CD4-positive, alpha-beta memory T cell (primary cell): ENCODE data around the gene OPN3. TPM values are rescaled to one million over a fixed set of nuclear protein-coding genes. Genes with fewer than 3 reads are reported as not detected.

Experiments
- CTCF ChIA-PET: fragments of 350-600 bp; sonication (Branson Sonifier 250); formaldehyde crosslinking; loops from one replicate; lab custom pipeline; 2021; ENCODE audit warnings: inconsistent platforms; ENCODE audit not compliant: partially characterized antibody; lab: Charles Lee
- POLR2A ChIA-PET: fragments of 350-600 bp; sonication (Branson Sonifier 250); formaldehyde crosslinking; loops from one replicate; lab custom pipeline; 2021; ENCODE audit not compliant: partially characterized antibody; lab: Charles Lee
- DNase-seq, 5 donors: peaks; one replicate each; pipeline versions ENCODE4 v3.0.0 to v3.0.0-alpha.2; 2020 to 2022; ENCODE audit warnings: mixed read lengths in 1 of 5
- H3K27ac ChIP-seq: one replicate; pipeline ENCODE4 v1.7.0; 2013; ENCODE audit warnings: low read depth, low read length
- H3K27me3 ChIP-seq: 2 replicates; pipeline ENCODE4 v1.7.0; 2013; ENCODE audit warnings: mild to moderate bottlenecking, low read length, moderate library complexity; ENCODE audit not compliant: insufficient read depth
- H3K36me3 ChIP-seq: 2 replicates; pipeline ENCODE4 v1.7.0; 2013; ENCODE audit warnings: mild to moderate bottlenecking, low read length, moderate library complexity; ENCODE audit not compliant: insufficient read depth
- H3K4me1 ChIP-seq: 2 replicates; pipeline ENCODE4 v1.7.0; 2013; ENCODE audit warnings: mild to moderate bottlenecking, low read length, moderate library complexity; ENCODE audit not compliant: insufficient read depth
- H3K4me3 ChIP-seq, 2 donors: one replicate each; pipeline ENCODE4 v1.7.0; 2013; ENCODE audit warnings: low read length in 2 of 2, mild to moderate bottlenecking in 1 of 2
- H3K9me3 ChIP-seq, 2 donors: one replicate each; pipeline ENCODE4 v1.7.0; 2013; ENCODE audit warnings: low read length in 2 of 2, control low read depth in 1 of 2; ENCODE audit not compliant: control insufficient read depth in 1 of 2
- H3K27ac Mint-ChIP-seq, 7 donors: one replicate each; pipeline ENCODE4 v1.8.0; 2020 to 2021; ENCODE audit warnings: mixed read lengths in 7 of 7, mild to moderate bottlenecking in 6 of 7, inconsistent platforms in 3 of 7, moderate library complexity in 3 of 7
- H3K27me3 Mint-ChIP-seq, 2 donors: one replicate each; pipeline ENCODE4 v1.8.0; 2020 to 2021; ENCODE audit warnings: mixed read lengths in 2 of 2
- H3K36me3 Mint-ChIP-seq, 2 donors: one replicate each; pipeline ENCODE4 v1.8.0; 2020 to 2021; ENCODE audit warnings: mixed read lengths in 2 of 2, inconsistent platforms in 1 of 2, mild to moderate bottlenecking in 1 of 2
- H3K4me1 Mint-ChIP-seq, 4 donors: one replicate each; pipeline ENCODE4 v1.8.0; 2020 to 2021; ENCODE audit warnings: mixed read lengths in 4 of 4, mild to moderate bottlenecking in 1 of 4
- H3K4me3 Mint-ChIP-seq, 8 donors: one replicate each; pipeline ENCODE4 v1.8.0; 2020 to 2021; ENCODE audit warnings: mixed read lengths in 8 of 8, mild to moderate bottlenecking in 7 of 8, moderate library complexity in 6 of 8, inconsistent platforms in 3 of 8
- H3K9me3 Mint-ChIP-seq, 8 donors: one replicate each; pipeline ENCODE4 v1.8.0; 2020 to 2021; ENCODE audit warnings: mixed read lengths in 8 of 8, mild to moderate bottlenecking in 5 of 8, inconsistent platforms in 3 of 8, moderate library complexity in 1 of 8
- intact Hi-C: fragments of 100-400 bp; cut with micrococcal nuclease; formaldehyde crosslinking; loops from one replicate; pipeline ENCODE4 v1.15.1; 2023
- polyA plus RNA-seq, 2 donors: library from polyadenylated mRNA; unstranded; fragments of 300-500 nt; fragmentation: Illumina TruSeq; gene quantifications; one replicate each; pipeline ENCODE4 v1.2.3, GENCODE V29; 2021
- total RNA-seq, 2 experiments: library from RNA; stranded (reverse); gene quantifications; one replicate each; pipeline ENCODE4 v1.2.3, GENCODE V29; 2021

The OPN3 gene
- total and polyA plus RNA-seq, 4 experiments from 2014 or later, result 3.9 to 17.5 (median 8.9) TPM

- Mint-ChIP-seq H3K27me3 (peaks cover 5 to 18% of the 10 kb centered on the region in 2 donors), H3K36me3 (no peaks in the 10 kb centered on the region), H3K27ac (no peak overlapping the region), H3K4me1 (no peaks in the 10 kb centered on the region), H3K4me3 (no peak overlapping the region), H3K9me3 (peaks cover 0 to 16% (median 2%) of the 10 kb centered on the region in 8 donors)
- Histone ChIP-seq H3K4me1 (no peaks in the 10 kb centered on the region), H3K27ac (no peak overlapping the region), H3K36me3 (no peaks in the 10 kb centered on the region), H3K9me3 (no peaks in the 10 kb centered on the region), H3K4me3 (no peak overlapping the region), H3K27me3 (no peaks in the 10 kb centered on the region)
- ChIA-PET POLR2A (no interaction called here), CTCF (interaction anchor here (1.2 kb wide), 1 partner anchor 28 kb away, joined by 3 read pairs; no protein-coding TSS in a partner anchor)
- intact Hi-C loops, result no loop called here
- no peak for DNase-seq
These were observed 57.2 kb downstream of the OPN3 start for GRCh38 chr1:241582921-241583321.

- POLR2A ChIA-PET, result no interaction called here
- H3K36me3 ChIP-seq, result no peaks in the 10 kb centered on the region
- Mint-ChIP-seq H3K9me3 (peaks cover 0 to 37% (median 24%) of the 10 kb centered on the region in 8 donors), H3K4me1 (no peaks in the 10 kb centered on the region), H3K4me3 (no peak overlapping the region), H3K27ac (no peak overlapping the region), H3K27me3 (peaks cover 21 to 24% of the 10 kb centered on the region in 2 donors), H3K36me3 (peaks cover 0 to 3% of the 10 kb centered on the region in 2 donors)
- DNase-seq, result no peak
- H3K9me3 ChIP-seq, result no peaks in the 10 kb centered on the region
- no peaks in the 10 kb centered on the region for H3K27me3 ChIP-seq
- H3K4me3 ChIP-seq, result no peak overlapping the region
- intact Hi-C loops, result no loop called here
- CTCF ChIA-PET, result no interaction called here
- H3K4me1 ChIP-seq, result no peaks in the 10 kb centered on the region
- no peak overlapping the region for H3K27ac ChIP-seq
These were observed 60.7 kb downstream of the OPN3 start for GRCh38 chr1:241579434-241579833.

GRCh38 chr1:241574154-241574553 is 66.0 kb downstream of the OPN3 start:
- H3K9me3 ChIP-seq, result no peaks in the 10 kb centered on the region
- CTCF ChIA-PET, result no interaction called here
- no peak overlapping the region for H3K27ac ChIP-seq
- H3K27me3 Mint-ChIP-seq, result peaks cover 22 to 26% of the 10 kb centered on the region in 2 donors
- H3K4me3 ChIP-seq, result no peak overlapping the region
- no peaks in the 10 kb centered on the region for H3K4me1 ChIP-seq
- POLR2A ChIA-PET, result no interaction called here
- no peaks in the 10 kb centered on the region for H3K36me3 ChIP-seq
- intact Hi-C loops, result no loop called here
- H3K4me3 Mint-ChIP-seq, result no peak overlapping the region
- H3K36me3 Mint-ChIP-seq, result peaks cover 0 to 3% of the 10 kb centered on the region in 2 donors
- no peak for DNase-seq
- H3K27me3 ChIP-seq, result no peaks in the 10 kb centered on the region
- H3K27ac Mint-ChIP-seq, result no peak overlapping the region
- H3K4me1 Mint-ChIP-seq, result peaks cover 0 to 2% (median 0%) of the 10 kb centered on the region in 4 donors
- H3K9me3 Mint-ChIP-seq, result peaks cover 0 to 31% (median 22%) of the 10 kb centered on the region in 8 donors

- DNase-seq, result no peak
- no peak overlapping the region for H3K27ac ChIP-seq
- peaks cover 3% of the 10 kb centered on the region for H3K27me3 ChIP-seq
- H3K4me3 ChIP-seq, result no peak overlapping the region
- no peak overlapping the region for H3K27ac Mint-ChIP-seq
- intact Hi-C loops, result no loop called here
- H3K36me3 ChIP-seq, result no peaks in the 10 kb centered on the region
- peaks cover 9 to 11% of the 10 kb centered on the region in 2 donors for H3K27me3 Mint-ChIP-seq
- H3K4me1 ChIP-seq, result no peaks in the 10 kb centered on the region
- POLR2A ChIA-PET, result no interaction called here
- CTCF ChIA-PET, result interaction anchor here (1.1 kb wide), 1 partner anchor 41 kb away, joined by 3 read pairs; no protein-coding TSS in a partner anchor
- no peaks in the 10 kb centered on the region for H3K36me3 Mint-ChIP-seq
- H3K4me3 Mint-ChIP-seq, result no peak overlapping the region
- H3K9me3 ChIP-seq, result no peaks in the 10 kb centered on the region
- peaks cover 0 to 4% (median 2%) of the 10 kb centered on the region in 8 donors for H3K9me3 Mint-ChIP-seq
- peaks cover 0 to 2% (median 0%) of the 10 kb centered on the region in 4 donors for H3K4me1 Mint-ChIP-seq
These were observed 70.3 kb downstream of the OPN3 start for GRCh38 chr1:241569848-241570247.

GRCh38 chr1:241560849-241561187 is 79.4 kb downstream of the OPN3 start:
- ChIA-PET CTCF (no interaction called here), POLR2A (no interaction called here)
- intact Hi-C loops, result no loop called here
- Mint-ChIP-seq H3K4me1 (no peaks in the 10 kb centered on the region), H3K27ac (no peak overlapping the region), H3K4me3 (no peak overlapping the region), H3K27me3 (peaks cover 2 to 4% of the 10 kb centered on the region in 2 donors), H3K36me3 (no peaks in the 10 kb centered on the region), H3K9me3 (no peaks in the 10 kb centered on the region)
- no peak for DNase-seq
- H3K9me3 ChIP-seq, result no peaks in the 10 kb centered on the region
- H3K36me3 ChIP-seq, result no peaks in the 10 kb centered on the region
- no peak overlapping the region for H3K4me3 ChIP-seq
- H3K27me3 ChIP-seq, result no peaks in the 10 kb centered on the region
- H3K27ac ChIP-seq, result no peak overlapping the region
- H3K4me1 ChIP-seq, result no peaks in the 10 kb centered on the region

- Histone ChIP-seq H3K9me3 (no peaks in the 10 kb centered on the region), H3K4me1 (no peaks in the 10 kb centered on the region), H3K36me3 (no peaks in the 10 kb centered on the region), H3K27ac (no peak overlapping the region), H3K4me3 (no peak overlapping the region), H3K27me3 (no peaks in the 10 kb centered on the region)
- H3K27me3 Mint-ChIP-seq, result peaks cover 4 to 5% of the 10 kb centered on the region in 2 donors
- DNase-seq, result no peak
- H3K4me3 Mint-ChIP-seq, result no peak overlapping the region
- peaks cover 0 to 2% (median 0%) of the 10 kb centered on the region in 4 donors for H3K4me1 Mint-ChIP-seq
- intact Hi-C loops, result no loop called here
- ChIA-PET POLR2A (no interaction called here), CTCF (no interaction called here)
- no peaks in the 10 kb centered on the region for H3K9me3 Mint-ChIP-seq
- no peaks in the 10 kb centered on the region for H3K36me3 Mint-ChIP-seq
- no peak overlapping the region for H3K27ac Mint-ChIP-seq
These were observed 79.9 kb downstream of the OPN3 start for GRCh38 chr1:241560146-241560848.

GRCh38 chr1:241557551-241558193 is 82.5 kb downstream of the OPN3 start:
- POLR2A ChIA-PET, result no interaction called here
- no peak overlapping the region for H3K4me3 ChIP-seq
- intact Hi-C loops, result no loop called here
- H3K27ac ChIP-seq, result no peak overlapping the region
- H3K9me3 Mint-ChIP-seq, result peaks cover 0 to 1% (median 0%) of the 10 kb centered on the region in 8 donors
- peaks cover under 1 to 3% (median 3%) of the 10 kb centered on the region in 4 donors for H3K4me1 Mint-ChIP-seq
- no peaks in the 10 kb centered on the region for H3K36me3 Mint-ChIP-seq
- CTCF ChIA-PET, result no interaction called here
- H3K4me1 ChIP-seq, result no peaks in the 10 kb centered on the region
- H3K27ac Mint-ChIP-seq, result no peak overlapping the region
- DNase-seq, result no peak
- H3K27me3 ChIP-seq, result no peaks in the 10 kb centered on the region
- no peak overlapping the region for H3K4me3 Mint-ChIP-seq
- H3K36me3 ChIP-seq, result no peaks in the 10 kb centered on the region
- peaks cover 4 to 5% of the 10 kb centered on the region in 2 donors for H3K27me3 Mint-ChIP-seq
- no peaks in the 10 kb centered on the region for H3K9me3 ChIP-seq
